DND-41 (cell line): ENCODE measurements around the gene WDR70.

Source experiments
- ATAC-seq: fragments of 200-7000 bp; cut with Tn5 transposase; 3 replicates; pipeline ENCODE4 v1.9.1; 2021; ENCODE audit warnings: low read depth; ENCODE audit not compliant: insufficient read depth
- DNase-seq: peaks from one replicate; pipeline ENCODE4 v3.0.0-alpha.2; 2020
- H2AFZ ChIP-seq: 2 replicates; pipeline ENCODE4 v1.6.0; 2012; ENCODE audit warnings: low read depth, low read length
- H3K27ac ChIP-seq: 2 replicates; pipeline ENCODE4 v1.5.1; 2012; ENCODE audit warnings: low read length, inconsistent platforms
- H3K27me3 ChIP-seq: fragments of 200-600 bp; sonication (generic); 2 replicates; pipeline ENCODE4 v1.6.0; 2012; ENCODE audit warnings: low read length, mild to moderate bottlenecking, inconsistent platforms; ENCODE audit not compliant: insufficient read depth, poor library complexity
- H3K36me3 ChIP-seq: 2 replicates; pipeline ENCODE4 v1.5.1; 2012; ENCODE audit warnings: low read length, inconsistent platforms; ENCODE audit not compliant: insufficient read depth
- H3K4me1 ChIP-seq: 2 replicates; pipeline ENCODE4 v1.5.1; 2012; ENCODE audit warnings: mild to moderate bottlenecking, low read length; ENCODE audit not compliant: insufficient read depth
- H3K4me2 ChIP-seq: 2 replicates; pipeline ENCODE4 v1.6.0; 2012; ENCODE audit warnings: mild to moderate bottlenecking, moderate library complexity, low read length, inconsistent platforms; ENCODE audit not compliant: insufficient read depth
- H3K4me3 ChIP-seq, 2 experiments: fragments of 200-600 bp in 1 of 2; shearing (Covaris generic) in 1 of 2; 2 replicates each; pipeline ENCODE4 v1.5.1; 2012 to 2016; ENCODE audit warnings: inconsistent platforms in 2 of 2, low read length in 2 of 2, mild to moderate bottlenecking in 2 of 2, low read depth in 1 of 2, moderate library complexity in 1 of 2
- H3K79me2 ChIP-seq: 2 replicates; pipeline ENCODE4 v1.6.0; 2012; ENCODE audit warnings: low read length, inconsistent platforms; ENCODE audit not compliant: insufficient read depth
- H3K9ac ChIP-seq: 2 replicates; pipeline ENCODE4 v1.6.0; 2012; ENCODE audit warnings: low read depth, mild to moderate bottlenecking, inconsistent platforms, low read length, moderate library complexity
- H3K9me3 ChIP-seq: 2 replicates; pipeline ENCODE4 v1.5.1; 2012; ENCODE audit warnings: low read length, moderate library complexity, mild to moderate bottlenecking, inconsistent platforms; ENCODE audit not compliant: insufficient read depth, severe bottlenecking
- H4K20me1 ChIP-seq: 2 replicates; pipeline ENCODE4 v1.6.0; 2012; ENCODE audit warnings: low read length; ENCODE audit not compliant: insufficient read depth
- EZH2 ChIP-seq: IDR thresholded peaks from 3 replicates; pipeline ENCODE4 v1.6.1; 2012; ENCODE audit warnings: borderline replicate concordance, low read depth, mild to moderate bottlenecking, moderate library complexity, low read length, inconsistent platforms; ENCODE audit not compliant: severe bottlenecking
- TF ChIP-seq, protein P1 (sequence below): IDR thresholded peaks from 2 replicates; pipeline ENCODE4 v1.5.1; 2012; ENCODE audit warnings: borderline replicate concordance, low read length, moderate library complexity, mild to moderate bottlenecking; ENCODE audit not compliant: poor library complexity, severe bottlenecking; ENCODE audit errors: extremely low read depth

The WDR70 gene

DNA sequence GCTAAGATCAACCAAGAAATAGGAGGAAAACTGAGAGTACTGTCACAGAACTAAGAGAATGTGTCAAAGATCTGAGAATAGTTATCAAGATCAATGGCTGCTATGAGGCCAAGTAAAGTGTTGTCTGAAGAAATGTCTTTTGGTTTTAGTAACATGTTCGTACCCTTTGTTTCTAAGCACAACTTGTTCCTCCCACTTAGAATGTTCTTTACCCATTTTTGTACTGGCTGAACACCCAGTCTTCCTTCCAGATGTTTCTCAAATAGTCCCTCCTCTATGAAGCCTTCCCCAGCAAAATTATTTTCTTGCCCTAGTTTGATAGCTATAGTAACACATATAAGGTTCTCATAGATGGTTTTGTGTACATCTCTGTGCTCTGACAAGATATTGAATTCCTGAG is 191.5 kb downstream of the WDR70 start:
- Histone ChIP-seq H3K27ac (no peak overlapping the region), H3K79me2 (no peaks in the 10 kb centered on the region), H3K9ac (no peak overlapping the region), H3K9me3 (no peaks in the 10 kb centered on the region), H3K4me1 (no peaks in the 10 kb centered on the region), H3K27me3 (no peaks in the 10 kb centered on the region), H2AFZ (no peak overlapping the region), H3K4me2 (no peak overlapping the region), H4K20me1 (no peaks in the 10 kb centered on the region), H3K4me3 (no peak overlapping the region), H3K36me3 (no peaks in the 10 kb centered on the region)
- ATAC-seq: no peak
- DNase-seq: no peak
- TF ChIP-seq, protein P1, sequence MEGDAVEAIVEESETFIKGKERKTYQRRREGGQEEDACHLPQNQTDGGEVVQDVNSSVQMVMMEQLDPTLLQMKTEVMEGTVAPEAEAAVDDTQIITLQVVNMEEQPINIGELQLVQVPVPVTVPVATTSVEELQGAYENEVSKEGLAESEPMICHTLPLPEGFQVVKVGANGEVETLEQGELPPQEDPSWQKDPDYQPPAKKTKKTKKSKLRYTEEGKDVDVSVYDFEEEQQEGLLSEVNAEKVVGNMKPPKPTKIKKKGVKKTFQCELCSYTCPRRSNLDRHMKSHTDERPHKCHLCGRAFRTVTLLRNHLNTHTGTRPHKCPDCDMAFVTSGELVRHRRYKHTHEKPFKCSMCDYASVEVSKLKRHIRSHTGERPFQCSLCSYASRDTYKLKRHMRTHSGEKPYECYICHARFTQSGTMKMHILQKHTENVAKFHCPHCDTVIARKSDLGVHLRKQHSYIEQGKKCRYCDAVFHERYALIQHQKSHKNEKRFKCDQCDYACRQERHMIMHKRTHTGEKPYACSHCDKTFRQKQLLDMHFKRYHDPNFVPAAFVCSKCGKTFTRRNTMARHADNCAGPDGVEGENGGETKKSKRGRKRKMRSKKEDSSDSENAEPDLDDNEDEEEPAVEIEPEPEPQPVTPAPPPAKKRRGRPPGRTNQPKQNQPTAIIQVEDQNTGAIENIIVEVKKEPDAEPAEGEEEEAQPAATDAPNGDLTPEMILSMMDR: no peak
- no peak for TF ChIP-seq EZH2

DNA sequence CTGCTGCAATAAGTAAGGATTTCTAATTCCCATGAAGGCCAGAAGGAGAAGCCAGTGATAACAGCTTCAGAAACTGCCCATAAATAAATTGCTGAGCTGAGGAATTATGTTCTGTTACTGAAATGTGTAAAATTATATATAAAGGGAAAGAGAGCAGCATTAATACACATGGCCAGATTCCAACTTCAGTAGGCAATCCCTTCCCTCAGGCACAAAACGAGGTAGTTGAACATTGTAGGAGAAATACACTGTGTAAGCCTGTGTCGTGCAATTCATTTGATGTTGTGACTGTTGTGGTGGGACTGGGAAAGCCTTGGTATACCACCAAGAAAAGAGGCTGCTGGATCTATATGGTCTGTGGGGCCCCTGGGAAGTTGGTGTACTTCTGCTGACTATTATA is 192.9 kb downstream of the WDR70 start:
- H2AFZ ChIP-seq: no peak overlapping the region
- H3K36me3 ChIP-seq: no peaks in the 10 kb centered on the region

DNA sequence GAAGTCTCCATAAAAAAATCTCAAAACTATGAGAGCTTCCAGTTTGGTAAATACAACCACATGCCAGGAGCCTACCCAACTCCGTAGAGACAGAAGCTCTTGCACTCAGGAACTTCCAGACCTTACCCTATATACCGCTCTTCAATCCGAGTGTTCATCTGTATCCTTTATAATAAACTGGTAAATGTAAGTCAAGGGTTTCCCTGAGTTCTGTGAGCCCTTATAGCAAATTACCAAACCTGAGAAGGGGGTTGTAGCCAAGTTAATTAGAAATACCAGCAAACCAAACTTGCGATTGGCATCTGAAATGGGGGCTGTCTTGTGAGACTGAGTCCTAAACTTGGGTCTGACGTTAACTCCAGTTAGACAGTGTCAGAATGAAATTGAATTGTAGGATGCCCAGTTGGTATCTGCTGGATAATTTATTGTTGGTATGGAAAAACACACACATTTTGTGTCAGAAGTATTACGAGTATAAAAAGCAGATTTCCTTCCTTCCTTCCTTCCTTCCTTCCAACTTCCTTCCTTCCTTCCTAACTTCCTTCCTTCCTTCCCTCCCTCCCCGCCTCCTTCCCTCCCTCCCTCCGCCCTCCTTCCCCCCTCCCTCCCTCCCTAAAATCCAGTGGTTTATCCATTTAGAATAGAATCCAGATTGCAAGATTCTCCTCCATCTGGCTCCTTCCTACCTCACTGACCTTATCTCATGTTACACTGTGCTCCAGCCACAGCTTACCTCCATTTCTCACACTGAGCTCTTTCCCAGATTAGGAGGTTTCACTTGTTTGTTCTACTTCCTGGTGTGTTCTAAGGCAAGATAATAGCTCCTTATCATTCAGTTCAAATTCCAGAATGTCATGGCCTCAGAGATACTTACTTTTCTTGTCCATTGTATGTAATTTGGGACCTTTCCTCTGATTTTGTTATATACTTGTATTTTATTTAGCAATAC is 196.7 kb downstream of the WDR70 start:
- Histone ChIP-seq H3K9ac (no peak overlapping the region), H3K4me2 (no peak overlapping the region), H2AFZ (no peak overlapping the region), H3K9me3 (no peaks in the 10 kb centered on the region), H3K4me1 (no peaks in the 10 kb centered on the region), H3K79me2 (no peaks in the 10 kb centered on the region), H3K4me3 (no peak overlapping the region), H3K27me3 (no peaks in the 10 kb centered on the region), H3K36me3 (no peaks in the 10 kb centered on the region), H4K20me1 (no peaks in the 10 kb centered on the region), H3K27ac (no peak overlapping the region)
- ATAC-seq (no peak), DNase-seq (no peak)
- TF ChIP-seq, protein P1: no peak
- no peak for TF ChIP-seq EZH2

More for the DNA sequence above, 192.9 kb downstream of the WDR70 start:
- Histone ChIP-seq H3K27ac (no peak overlapping the region), H3K4me2 (no peak overlapping the region), H4K20me1 (no peaks in the 10 kb centered on the region), H3K79me2 (no peaks in the 10 kb centered on the region), H3K9ac (no peak overlapping the region), H3K27me3 (no peaks in the 10 kb centered on the region), H3K9me3 (no peaks in the 10 kb centered on the region), H3K4me3 (no peak overlapping the region), H3K4me1 (no peaks in the 10 kb centered on the region)
- DNase-seq: no peak
- no peak for ATAC-seq
- TF ChIP-seq EZH2: no peak
- TF ChIP-seq, protein P1: no peak
